ENCODE results near the gene SLC4A1. TPM values are rescaled to one million over a fixed set of nuclear protein-coding genes. Genes with fewer than 3 reads are reported as not detected.

Gene SLC4A1
- total and polyA plus RNA-seq, 2 of the 13 experiments (the other 11 are each of a cell fraction or from before 2014, with no cell fraction given) = not detected

DNA sequence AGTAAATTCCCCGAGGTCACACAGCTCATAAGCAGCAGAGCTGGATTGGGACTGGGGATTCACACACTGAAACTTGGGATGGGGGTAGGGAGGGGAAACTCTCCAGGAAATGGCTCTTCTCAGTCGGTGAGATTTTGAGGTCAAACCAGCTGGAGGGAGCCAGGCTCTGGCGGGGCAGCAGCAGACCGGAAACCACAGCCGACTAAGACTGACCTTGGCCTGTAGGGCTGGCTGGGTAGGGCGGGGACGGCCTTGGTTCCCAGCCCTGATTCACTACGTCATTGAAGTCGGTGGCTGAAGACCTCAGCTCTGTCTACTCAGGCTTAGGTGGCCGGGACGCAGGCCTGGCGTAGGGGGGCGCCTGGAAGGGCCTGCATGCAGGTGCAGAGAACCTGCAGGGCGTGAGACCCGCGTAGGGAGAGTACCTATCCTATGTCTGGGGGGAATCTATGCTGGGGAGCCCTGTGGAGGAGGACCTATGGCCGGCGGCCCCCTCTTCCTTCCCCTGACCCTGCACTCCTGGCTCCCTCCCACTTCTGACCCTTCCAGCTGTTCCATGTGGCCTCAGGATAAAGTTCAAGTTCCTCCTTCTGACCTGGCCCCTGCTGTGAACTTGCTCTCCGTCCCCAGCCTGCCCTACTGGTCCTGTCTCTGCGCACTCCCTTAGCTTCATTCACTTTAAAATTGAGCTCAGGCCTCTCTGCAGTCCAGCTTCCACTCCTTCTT is 11.9 kb upstream of the SLC4A1 start (continued):
- TF ChIP-seq, protein P1, sequence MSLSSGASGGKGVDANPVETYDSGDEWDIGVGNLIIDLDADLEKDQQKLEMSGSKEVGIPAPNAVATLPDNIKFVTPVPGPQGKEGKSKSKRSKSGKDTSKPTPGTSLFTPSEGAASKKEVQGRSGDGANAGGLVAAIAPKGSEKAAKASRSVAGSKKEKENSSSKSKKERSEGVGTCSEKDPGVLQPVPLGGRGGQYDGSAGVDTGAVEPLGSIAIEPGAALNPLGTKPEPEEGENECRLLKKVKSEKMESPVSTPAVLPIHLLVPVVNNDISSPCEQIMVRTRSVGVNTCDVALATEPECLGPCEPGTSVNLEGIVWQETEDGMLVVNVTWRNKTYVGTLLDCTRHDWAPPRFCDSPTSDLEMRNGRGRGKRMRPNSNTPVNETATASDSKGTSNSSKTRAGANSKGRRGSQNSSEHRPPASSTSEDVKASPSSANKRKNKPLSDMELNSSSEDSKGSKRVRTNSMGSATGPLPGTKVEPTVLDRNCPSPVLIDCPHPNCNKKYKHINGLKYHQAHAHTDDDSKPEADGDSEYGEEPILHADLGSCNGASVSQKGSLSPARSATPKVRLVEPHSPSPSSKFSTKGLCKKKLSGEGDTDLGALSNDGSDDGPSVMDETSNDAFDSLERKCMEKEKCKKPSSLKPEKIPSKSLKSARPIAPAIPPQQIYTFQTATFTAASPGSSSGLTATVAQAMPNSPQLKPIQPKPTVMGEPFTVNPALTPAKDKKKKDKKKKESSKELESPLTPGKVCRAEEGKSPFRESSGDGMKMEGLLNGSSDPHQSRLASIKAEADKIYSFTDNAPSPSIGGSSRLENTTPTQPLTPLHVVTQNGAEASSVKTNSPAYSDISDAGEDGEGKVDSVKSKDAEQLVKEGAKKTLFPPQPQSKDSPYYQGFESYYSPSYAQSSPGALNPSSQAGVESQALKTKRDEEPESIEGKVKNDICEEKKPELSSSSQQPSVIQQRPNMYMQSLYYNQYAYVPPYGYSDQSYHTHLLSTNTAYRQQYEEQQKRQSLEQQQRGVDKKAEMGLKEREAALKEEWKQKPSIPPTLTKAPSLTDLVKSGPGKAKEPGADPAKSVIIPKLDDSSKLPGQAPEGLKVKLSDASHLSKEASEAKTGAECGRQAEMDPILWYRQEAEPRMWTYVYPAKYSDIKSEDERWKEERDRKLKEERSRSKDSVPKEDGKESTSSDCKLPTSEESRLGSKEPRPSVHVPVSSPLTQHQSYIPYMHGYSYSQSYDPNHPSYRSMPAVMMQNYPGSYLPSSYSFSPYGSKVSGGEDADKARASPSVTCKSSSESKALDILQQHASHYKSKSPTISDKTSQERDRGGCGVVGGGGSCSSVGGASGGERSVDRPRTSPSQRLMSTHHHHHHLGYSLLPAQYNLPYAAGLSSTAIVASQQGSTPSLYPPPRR (CRISPR knock-in tag; IDR thresholded peaks at IDR 0.05; ENCODE audit: borderline replicate concordance) = peak; percentile 9
- TF ChIP-seq WIZ (CRISPR knock-in tag; IDR thresholded peaks at IDR 0.05) = no peak
- TF ChIP-seq SP140L (CRISPR knock-in tag; IDR thresholded peaks at IDR 0.05; ENCODE audit: borderline replicate concordance) = peak; percentile 61; the same call in 1 of the 2 replicates
- TF ChIP-seq, protein P2, sequence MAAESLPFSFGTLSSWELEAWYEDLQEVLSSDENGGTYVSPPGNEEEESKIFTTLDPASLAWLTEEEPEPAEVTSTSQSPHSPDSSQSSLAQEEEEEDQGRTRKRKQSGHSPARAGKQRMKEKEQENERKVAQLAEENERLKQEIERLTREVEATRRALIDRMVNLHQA (CRISPR knock-in tag; IDR thresholded peaks at IDR 0.05) = no peak
- no peak for TF ChIP-seq ZNF577 (CRISPR knock-in tag; IDR thresholded peaks at IDR 0.05; ENCODE audit: borderline replicate concordance, low read depth)
- no peak for TF ChIP-seq TEAD2 (CRISPR knock-in tag; IDR thresholded peaks at IDR 0.05)
- no peak for TF ChIP-seq SMAD1 (CRISPR knock-in tag; IDR thresholded peaks at IDR 0.05; ENCODE audit: borderline replicate concordance, low read depth)
- TF ChIP-seq ZNF44 (CRISPR knock-in tag; IDR thresholded peaks at IDR 0.05) = no peak
- TF ChIP-seq NFYC (CRISPR knock-in tag; IDR thresholded peaks at IDR 0.05) = no peak
- TF ChIP-seq DMAP1 (CRISPR knock-in tag; IDR thresholded peaks at IDR 0.05) = no peak; the same call in 1 of the 2 replicates
- TF ChIP-seq SMYD3 (CRISPR knock-in tag; IDR thresholded peaks at IDR 0.05) = no peak
- no peak for TF ChIP-seq RFX1 (IDR thresholded peaks at IDR 0.05)
- TF ChIP-seq HCFC1 (IDR thresholded peaks at IDR 0.05; ENCODE audit: low read depth, low read length) = no peak
- peak; percentile 50; the same call in 1 of the 2 replicates for TF ChIP-seq KDM3A (CRISPR knock-in tag; IDR thresholded peaks at IDR 0.05; ENCODE audit: low read depth)
- peak; percentile 63 for TF ChIP-seq NCOA2 (CRISPR knock-in tag; IDR thresholded peaks at IDR 0.05)
- TF ChIP-seq TAF15 (IDR thresholded peaks at IDR 0.05; ENCODE audit: low read depth, low read length, poor library complexity, severe bottlenecking) = no peak
- TF ChIP-seq, protein P3, sequence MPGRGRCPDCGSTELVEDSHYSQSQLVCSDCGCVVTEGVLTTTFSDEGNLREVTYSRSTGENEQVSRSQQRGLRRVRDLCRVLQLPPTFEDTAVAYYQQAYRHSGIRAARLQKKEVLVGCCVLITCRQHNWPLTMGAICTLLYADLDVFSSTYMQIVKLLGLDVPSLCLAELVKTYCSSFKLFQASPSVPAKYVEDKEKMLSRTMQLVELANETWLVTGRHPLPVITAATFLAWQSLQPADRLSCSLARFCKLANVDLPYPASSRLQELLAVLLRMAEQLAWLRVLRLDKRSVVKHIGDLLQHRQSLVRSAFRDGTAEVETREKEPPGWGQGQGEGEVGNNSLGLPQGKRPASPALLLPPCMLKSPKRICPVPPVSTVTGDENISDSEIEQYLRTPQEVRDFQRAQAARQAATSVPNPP (CRISPR knock-in tag; IDR thresholded peaks at IDR 0.05) = no peak
- no peak for TF ChIP-seq PHB2 (IDR thresholded peaks at IDR 0.05; ENCODE audit: partially characterized antibody)
- TF ChIP-seq TEAD3 (CRISPR knock-in tag; optimal IDR thresholded peaks at IDR 0.05; ENCODE audit: borderline replicate concordance) = peak; percentile 58
- TF ChIP-seq MIER3 (CRISPR knock-in tag; IDR thresholded peaks at IDR 0.05; ENCODE audit: borderline replicate concordance) = peak; percentile 89; the same call in 1 of the 2 replicates
- no peak for TF ChIP-seq PTBP1 (IDR thresholded peaks at IDR 0.05; ENCODE audit: low read depth, low read length, poor library complexity, severe bottlenecking)
- peak; percentile 52; the same call in 1 of the 2 replicates for TF ChIP-seq ZMYM4 (CRISPR knock-in tag; IDR thresholded peaks at IDR 0.05)
- TF ChIP-seq, protein P4, sequence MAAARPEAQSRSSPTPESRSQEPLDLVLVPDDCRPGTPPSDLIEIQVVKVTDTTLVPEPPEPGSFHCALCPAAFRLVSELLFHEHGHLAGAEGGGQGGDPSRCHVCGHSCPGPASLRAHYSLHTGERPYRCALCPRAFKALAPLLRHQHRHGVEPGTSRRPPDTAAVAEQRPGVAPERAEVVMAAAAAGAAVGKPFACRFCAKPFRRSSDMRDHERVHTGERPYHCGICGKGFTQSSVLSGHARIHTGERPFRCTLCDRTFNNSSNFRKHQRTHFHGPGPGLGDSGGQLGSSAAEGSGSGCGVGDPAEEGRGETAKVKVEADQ (CRISPR knock-in tag; IDR thresholded peaks at IDR 0.05; ENCODE audit: borderline replicate concordance) = no peak
- no peak for TF ChIP-seq ZC3H13 (CRISPR knock-in tag; IDR thresholded peaks at IDR 0.05)
- TF ChIP-seq PHF5A (CRISPR knock-in tag; IDR thresholded peaks at IDR 0.05; ENCODE audit: low read depth, unreplicated experiment) = no peak
